Hepatocyte (in vitro differentiated cells): ENCODE results near the gene HSPB9. TPM values are rescaled to one million over a fixed set of nuclear protein-coding genes. Genes with fewer than 3 reads are reported as not detected.

Source experiments
- DNase-seq: peaks from one replicate; pipeline ENCODE4 v3.0.0-alpha.2; 2016; ENCODE audit warnings: low spot score
- H2AFZ ChIP-seq: fragments of 200-600 bp; sonication (generic); 2 replicates; pipeline ENCODE4 v1.6.0; 2016; ENCODE audit warnings: antibody characterized with exemption, mild to moderate bottlenecking
- H3K27ac ChIP-seq: fragments of 200-600 bp; sonication (generic); 2 replicates; pipeline ENCODE4 v1.5.1; 2016; ENCODE audit warnings: mild to moderate bottlenecking
- H3K27me3 ChIP-seq: fragments of 200-600 bp; sonication (generic); 2 replicates; pipeline ENCODE4 v1.6.1; 2016
- H3K36me3 ChIP-seq: fragments of 200-600 bp; sonication (generic); replicated peaks from 2 replicates; pipeline ENCODE4 v1.5.1; 2016; ENCODE audit warnings: low read depth; ENCODE audit not compliant: insufficient read depth
- H3K4me1 ChIP-seq: fragments of 200-600 bp; sonication (generic); 2 replicates; pipeline ENCODE4 v1.5.1; 2016; ENCODE audit warnings: mild to moderate bottlenecking, moderate library complexity; ENCODE audit not compliant: insufficient read depth
- H3K4me2 ChIP-seq: fragments of 200-600 bp; sonication (generic); 2 replicates; pipeline ENCODE4 v1.6.0; 2016
- H3K4me3 ChIP-seq: fragments of 200-600 bp; sonication (generic); 2 replicates; pipeline ENCODE4 v1.5.1; 2016; ENCODE audit warnings: mild to moderate bottlenecking
- H3K79me2 ChIP-seq: fragments of 200-600 bp; sonication (generic); 2 replicates; pipeline ENCODE4 v1.6.0; 2017; ENCODE audit warnings: mild to moderate bottlenecking
- H3K9me2 ChIP-seq: fragments of 200-600 bp; sonication (generic); replicated peaks from 2 replicates; pipeline ENCODE4 v1.6.0; 2017; ENCODE audit warnings: mild to moderate bottlenecking; ENCODE audit not compliant: insufficient read depth
- H3K9me3 ChIP-seq: fragments of 200-600 bp; sonication (generic); 2 replicates; pipeline ENCODE4 v1.5.1; 2016; ENCODE audit warnings: low read depth, mild to moderate bottlenecking
- H4K20me1 ChIP-seq: fragments of 200-600 bp; sonication (generic); 2 replicates; pipeline ENCODE4 v1.6.0; 2016; ENCODE audit warnings: mild to moderate bottlenecking; ENCODE audit not compliant: insufficient read depth, poor library complexity, severe bottlenecking
- CTCF ChIP-seq: fragments of 200-600 bp; sonication (generic); IDR thresholded peaks from 2 replicates; pipeline ENCODE4 v1.5.1; 2016; ENCODE audit warnings: antibody characterized with exemption, mild to moderate bottlenecking; ENCODE audit not compliant: poor library complexity
- EZH2 ChIP-seq: fragments of 200-600 bp; sonication (generic); IDR thresholded peaks from 2 replicates; pipeline ENCODE4 v1.6.1; 2016; ENCODE audit warnings: antibody characterized with exemption, mild to moderate bottlenecking, borderline replicate concordance
- EZH2phosphoT487 ChIP-seq: fragments of 200-600 bp; sonication (generic); IDR thresholded peaks from one replicate; pipeline ENCODE4 v1.6.1; 2018; ENCODE audit warnings: antibody characterized with exemption, mild to moderate bottlenecking, low read depth, moderate library complexity; ENCODE audit not compliant: unreplicated experiment, severe bottlenecking
- WGBS: methylation state at CpG from one replicate; pipeline ENCODE4 v1.1.6; 2016; ENCODE audit warnings: low lambda C conversion rate; ENCODE audit errors: missing lambda C conversion rate; 5-methylcytosine and 5-hydroxymethylcytosine counted together
- polyA plus RNA-seq: library from polyadenylated mRNA; unstranded; fragments of >200 nt; fragmentation: Nextera tagmentation; extraction: Ambion mirVana; gene quantifications from 2 replicates; pipeline ENCODE4 v1.2.1, GENCODE V29; 2016
- total RNA-seq: library from RNA; depleted of rRNA; stranded (reverse); fragments of >200 nt; gene quantifications from 2 replicates; pipeline ENCODE4 v1.2.3, GENCODE V29; 2014

The HSPB9 gene
- total and polyA plus RNA-seq, 2 experiments from 2014 or later, result 0.34 TPM; not detected in 1

DNA sequence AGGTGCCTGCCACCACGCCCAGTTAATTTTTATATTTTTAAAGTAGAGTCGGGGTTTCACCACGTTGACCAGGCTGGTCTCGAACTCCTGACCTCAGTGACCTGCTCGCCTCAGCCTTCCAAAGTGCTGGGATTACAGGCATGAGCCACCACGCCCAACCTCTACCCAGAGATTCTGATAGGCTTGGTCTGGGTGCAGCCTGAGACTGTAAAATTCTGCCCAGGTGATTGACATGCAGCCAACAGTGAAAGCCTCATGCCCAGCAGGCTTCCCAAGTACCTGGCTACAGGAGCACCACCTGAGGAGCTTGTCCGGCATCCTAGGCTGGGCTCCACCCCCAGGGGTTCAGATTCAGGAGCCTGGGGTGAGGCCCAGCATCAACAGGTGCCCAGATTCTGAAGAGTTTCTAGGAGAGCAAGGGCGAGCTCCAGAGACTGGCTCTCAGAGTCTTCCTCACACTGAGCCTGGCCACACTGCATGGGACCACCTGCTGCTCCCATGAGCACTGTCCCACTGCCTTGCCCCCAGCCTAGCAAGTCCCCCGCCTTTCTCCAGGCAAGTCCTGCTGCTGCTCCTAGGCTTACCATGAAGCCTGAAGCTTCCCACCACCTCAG, 41.0 kb upstream of the HSPB9 start:
- WGBS, result 89% methylated on average over 9 of the region's 9 CpGs
- Histone ChIP-seq H3K9me3 (no peaks in the 10 kb centered on the region), H3K27ac (no peak overlapping the region), H3K9me2 (no peaks in the 10 kb centered on the region), H3K79me2 (no peaks in the 10 kb centered on the region), H2AFZ (no peak overlapping the region), H3K36me3 (no peaks in the 10 kb centered on the region), H3K4me1 (no peaks in the 10 kb centered on the region), H3K4me3 (no peak overlapping the region), H4K20me1 (no peaks in the 10 kb centered on the region), H3K4me2 (no peak overlapping the region), H3K27me3 (no peaks in the 10 kb centered on the region)
- DNase-seq, result no peak
- TF ChIP-seq EZH2phosphoT487 (no peak), EZH2 (no peak), CTCF (no peak)

DNA sequence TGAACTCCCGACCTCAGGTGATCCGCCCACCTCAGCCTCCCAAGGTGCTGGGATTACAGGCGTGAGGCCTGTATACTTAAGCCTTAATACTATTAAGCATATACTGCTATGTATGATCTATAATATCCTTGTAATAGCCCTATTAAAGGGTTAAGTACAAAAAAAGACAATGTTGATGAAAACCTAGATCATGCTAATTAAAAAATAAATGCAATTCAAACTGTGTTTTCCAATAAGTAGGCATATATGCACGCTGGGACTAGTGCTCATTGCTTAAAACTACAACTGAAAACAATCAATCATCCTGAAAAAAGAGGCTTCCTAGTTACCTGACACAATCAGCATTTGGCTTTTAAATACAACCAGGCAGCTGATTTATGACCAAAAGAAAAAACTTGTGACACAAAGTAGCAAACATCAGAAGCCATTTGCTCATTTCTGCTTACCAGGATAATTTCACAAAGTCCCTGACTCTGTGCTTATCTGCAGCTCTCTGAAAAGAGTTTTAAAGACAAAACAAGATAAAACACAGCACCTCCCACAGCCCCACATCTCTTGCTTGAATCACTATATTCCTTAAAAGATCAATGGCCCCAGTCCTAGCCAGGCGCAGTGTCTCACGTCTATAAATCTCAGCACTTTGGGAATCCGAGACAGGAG, 35.4 kb upstream of the HSPB9 start:
- H4K20me1 ChIP-seq, result no peaks in the 10 kb centered on the region
- WGBS, result 45% methylated on average over 7 of the region's 7 CpGs
- H2AFZ ChIP-seq, result no peak overlapping the region
- H3K4me1 ChIP-seq, result peaks cover 3% of the 10 kb centered on the region
- no peaks in the 10 kb centered on the region for H3K79me2 ChIP-seq
- H3K9me3 ChIP-seq, result no peaks in the 10 kb centered on the region
- H3K9me2 ChIP-seq, result no peaks in the 10 kb centered on the region
- no peak overlapping the region for H3K4me2 ChIP-seq
- no peak for DNase-seq
- no peaks in the 10 kb centered on the region for H3K27me3 ChIP-seq
- no peak overlapping the region for H3K27ac ChIP-seq
- no peaks in the 10 kb centered on the region for H3K36me3 ChIP-seq
- TF ChIP-seq EZH2 (no peak), EZH2phosphoT487 (no peak)
- H3K4me3 ChIP-seq, result no peak overlapping the region

DNA sequence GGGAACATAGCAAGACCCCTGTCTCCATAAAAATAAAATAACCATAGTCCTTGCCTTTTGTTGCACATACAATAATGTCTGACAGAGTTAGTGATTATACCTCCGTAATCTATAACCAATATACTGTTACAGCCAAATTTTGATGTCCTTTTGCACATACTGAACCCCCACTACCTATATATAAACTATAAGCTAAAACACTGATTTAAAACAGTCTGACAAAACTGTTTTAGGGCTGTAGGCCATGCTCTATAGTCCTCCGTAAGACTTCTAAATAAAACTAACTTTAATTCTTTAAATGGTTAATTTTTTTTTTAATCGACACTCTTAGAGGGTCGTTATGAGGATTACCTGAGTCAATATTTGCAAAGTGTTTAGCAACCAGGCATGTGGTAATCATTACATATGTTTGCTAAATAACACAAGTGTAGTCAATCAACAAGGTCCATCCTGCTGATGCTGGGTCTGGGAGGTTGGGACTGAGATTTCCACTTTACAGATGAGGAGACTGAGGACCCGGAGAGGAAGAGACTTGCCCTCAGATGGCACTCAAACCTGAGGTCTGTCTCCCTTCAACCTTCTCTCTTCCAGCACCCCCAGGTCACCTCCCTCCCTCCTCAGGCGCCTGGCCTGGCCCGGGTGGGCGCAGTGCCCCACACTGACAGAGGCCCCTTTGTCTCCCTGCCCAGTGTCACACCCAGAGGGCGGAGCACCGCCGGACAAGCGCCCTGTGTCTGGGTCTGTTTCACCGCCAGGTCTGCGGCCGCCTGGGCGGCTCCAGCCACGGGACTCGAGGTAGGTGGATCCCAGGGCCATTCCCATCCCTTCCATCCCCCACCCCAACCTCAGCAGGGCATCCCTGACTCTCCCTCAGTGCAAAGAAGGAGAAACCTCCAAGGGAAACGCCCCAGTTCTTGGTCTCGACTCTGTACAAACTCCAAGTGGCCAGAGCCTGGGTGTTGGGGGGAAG, 34.6 kb upstream of the HSPB9 start:
- Histone ChIP-seq H3K36me3 (no peaks in the 10 kb centered on the region), H3K4me2 (no peak overlapping the region), H3K79me2 (no peaks in the 10 kb centered on the region), H3K27me3 (no peaks in the 10 kb centered on the region), H2AFZ (no peak overlapping the region), H3K4me1 (peaks cover 3% of the 10 kb centered on the region), H3K27ac (no peak overlapping the region), H3K9me3 (no peaks in the 10 kb centered on the region), H3K9me2 (no peaks in the 10 kb centered on the region), H4K20me1 (no peaks in the 10 kb centered on the region), H3K4me3 (no peak overlapping the region)
- WGBS, result 65% methylated on average over 11 of the region's 20 CpGs
- TF ChIP-seq EZH2phosphoT487 (no peak), EZH2 (no peak), CTCF (no peak)
- DNase-seq, result no peak
